ENCODE measurements around the gene KCNQ5. TPM values are rescaled to one million over a fixed set of nuclear protein-coding genes. Genes with fewer than 3 reads are reported as not detected.

The KCNQ5 gene
- total RNA-seq, 1 experiment from 2014 or later = 0.07 TPM

DNA sequence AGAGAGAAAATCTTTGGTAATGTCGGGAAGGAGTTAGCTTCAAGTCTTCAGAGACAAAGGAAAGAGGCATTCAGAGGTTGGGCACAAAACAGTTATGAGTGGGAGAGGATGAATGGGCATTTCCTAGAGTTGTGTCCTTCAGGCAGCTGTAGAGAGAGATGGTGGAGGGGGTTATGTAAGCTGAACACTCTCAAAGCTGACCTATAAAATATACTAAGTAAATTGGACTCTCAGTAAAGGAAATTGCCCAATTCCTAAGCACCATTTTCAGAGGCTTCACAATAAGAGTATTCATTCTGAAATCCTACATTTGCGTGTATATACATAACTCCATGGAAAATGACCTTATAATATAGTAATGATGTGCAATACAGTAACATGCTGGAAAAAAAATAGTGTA is 161.2 kb downstream of the KCNQ5 start:
- no peaks in the 10 kb centered on the region for H3K27me3 Mint-ChIP-seq (ENCODE audit: low read depth)
- H4K20me1 ChIP-seq (ENCODE audit: control insufficient read depth, insufficient read depth, insufficient read length) = no peaks in the 10 kb centered on the region
- H3K79me1 ChIP-seq (ENCODE audit: insufficient read depth, low read depth, low read length, poor library complexity, severe bottlenecking) = no peaks in the 10 kb centered on the region
- no peak overlapping the region for H4K8ac ChIP-seq (replicated peaks; ENCODE audit: insufficient read length, low read depth, low read length)
- H3K18ac ChIP-seq (ENCODE audit: insufficient read length, low read depth, low read length) = no peak overlapping the region
- H3K9me3 Mint-ChIP-seq = no peaks in the 10 kb centered on the region
- H3K4me2 ChIP-seq (ENCODE audit: insufficient read depth, insufficient read length, low read length) = no peak overlapping the region
- H3K79me2 ChIP-seq (ENCODE audit: insufficient read depth, low read length) = no peaks in the 10 kb centered on the region
- no peak overlapping the region for H3K23ac ChIP-seq (ENCODE audit: insufficient read length, low read depth, low read length)
- H3K27ac Mint-ChIP-seq = no peak overlapping the region
- H3K27me3 ChIP-seq (ENCODE audit: insufficient read depth, low read length) = no peaks in the 10 kb centered on the region
- no peak overlapping the region for H3T11ph ChIP-seq (ENCODE audit: low read length)
- no peaks in the 10 kb centered on the region for H3K36me3 Mint-ChIP-seq (ENCODE audit: insufficient read depth in 1 of 3, low read depth in 3 of 3)
- H2AFZ ChIP-seq (ENCODE audit: low read length) = no peak overlapping the region
- no peak overlapping the region for H2BK120ac ChIP-seq (ENCODE audit: low read depth, low read length, poor library complexity, severe bottlenecking)
- H3K14ac ChIP-seq (ENCODE audit: insufficient read depth, low read length) = no peak overlapping the region
- no peaks in the 10 kb centered on the region for H3K9me3 ChIP-seq (ENCODE audit: control insufficient read depth, low read depth, low read length)
- H3K23me2 ChIP-seq (ENCODE audit: insufficient read length, low read depth, low read length, poor library complexity, severe bottlenecking) = no peaks in the 10 kb centered on the region
- H2BK5ac ChIP-seq (ENCODE audit: insufficient read length, low read length) = no peak overlapping the region
- H4K5ac ChIP-seq (ENCODE audit: insufficient read length, low read depth, low read length) = no peak overlapping the region
- H3K9ac ChIP-seq (ENCODE audit: extremely low read depth, insufficient read length, low read length) = no peak overlapping the region
- H2AK5ac ChIP-seq (ENCODE audit: insufficient read length, low read length) = no peak overlapping the region
- DNase-seq = no peak
- H2BK15ac ChIP-seq (ENCODE audit: low read depth, low read length) = no peak overlapping the region
- no peak overlapping the region for H3K4ac ChIP-seq (ENCODE audit: low read depth, low read length)
- WGBS (ENCODE audit: extremely low coverage, insufficient read length, low lambda C conversion rate) = no CpG with 5 or more reads among the region's 2 CpGs
- H4K91ac ChIP-seq (ENCODE audit: insufficient read length, low read depth, low read length) = no peak overlapping the region
- TF ChIP-seq, protein P1, sequence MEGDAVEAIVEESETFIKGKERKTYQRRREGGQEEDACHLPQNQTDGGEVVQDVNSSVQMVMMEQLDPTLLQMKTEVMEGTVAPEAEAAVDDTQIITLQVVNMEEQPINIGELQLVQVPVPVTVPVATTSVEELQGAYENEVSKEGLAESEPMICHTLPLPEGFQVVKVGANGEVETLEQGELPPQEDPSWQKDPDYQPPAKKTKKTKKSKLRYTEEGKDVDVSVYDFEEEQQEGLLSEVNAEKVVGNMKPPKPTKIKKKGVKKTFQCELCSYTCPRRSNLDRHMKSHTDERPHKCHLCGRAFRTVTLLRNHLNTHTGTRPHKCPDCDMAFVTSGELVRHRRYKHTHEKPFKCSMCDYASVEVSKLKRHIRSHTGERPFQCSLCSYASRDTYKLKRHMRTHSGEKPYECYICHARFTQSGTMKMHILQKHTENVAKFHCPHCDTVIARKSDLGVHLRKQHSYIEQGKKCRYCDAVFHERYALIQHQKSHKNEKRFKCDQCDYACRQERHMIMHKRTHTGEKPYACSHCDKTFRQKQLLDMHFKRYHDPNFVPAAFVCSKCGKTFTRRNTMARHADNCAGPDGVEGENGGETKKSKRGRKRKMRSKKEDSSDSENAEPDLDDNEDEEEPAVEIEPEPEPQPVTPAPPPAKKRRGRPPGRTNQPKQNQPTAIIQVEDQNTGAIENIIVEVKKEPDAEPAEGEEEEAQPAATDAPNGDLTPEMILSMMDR (conservative IDR thresholded peaks at IDR 0.05) = no peak
- H3K27ac ChIP-seq (ENCODE audit: insufficient read length, low read depth, low read length) = no peak overlapping the region
- H3K56ac ChIP-seq (ENCODE audit: insufficient read length, low read depth, low read length) = no peak overlapping the region
- H2BK12ac ChIP-seq (ENCODE audit: insufficient read length, low read depth, low read length) = no peak overlapping the region
- no peak overlapping the region for H2BK20ac ChIP-seq (ENCODE audit: low read depth, low read length, poor library complexity, severe bottlenecking)
- 0 out of 4 replicates have a peak, but pooled peaks cover 0 to 6% of the 10 kb centered on the region in 2 experiments for H3K4me1 Mint-ChIP-seq
- H3K4me3 Mint-ChIP-seq = no peak overlapping the region
- no peaks in the 10 kb centered on the region; the same call in 1 of the 2 replicates for H3K4me1 ChIP-seq (ENCODE audit: insufficient read depth, low read length)

Data from H9 (cell line).